Stimulated activated CD4-positive, alpha-beta T cell treated with anti-CD3 and anti-CD28 coated beads, Interleukin-2, amount 100 ng/mL, for 4 hours (primary cell): ENCODE results near the gene PLEKHM3.

Source experiments
- DNase-seq: peaks from one replicate; pipeline ENCODE4 v3.0.0-alpha.2; 2020; ENCODE audit warnings: low read depth

Gene PLEKHM3

DNA sequence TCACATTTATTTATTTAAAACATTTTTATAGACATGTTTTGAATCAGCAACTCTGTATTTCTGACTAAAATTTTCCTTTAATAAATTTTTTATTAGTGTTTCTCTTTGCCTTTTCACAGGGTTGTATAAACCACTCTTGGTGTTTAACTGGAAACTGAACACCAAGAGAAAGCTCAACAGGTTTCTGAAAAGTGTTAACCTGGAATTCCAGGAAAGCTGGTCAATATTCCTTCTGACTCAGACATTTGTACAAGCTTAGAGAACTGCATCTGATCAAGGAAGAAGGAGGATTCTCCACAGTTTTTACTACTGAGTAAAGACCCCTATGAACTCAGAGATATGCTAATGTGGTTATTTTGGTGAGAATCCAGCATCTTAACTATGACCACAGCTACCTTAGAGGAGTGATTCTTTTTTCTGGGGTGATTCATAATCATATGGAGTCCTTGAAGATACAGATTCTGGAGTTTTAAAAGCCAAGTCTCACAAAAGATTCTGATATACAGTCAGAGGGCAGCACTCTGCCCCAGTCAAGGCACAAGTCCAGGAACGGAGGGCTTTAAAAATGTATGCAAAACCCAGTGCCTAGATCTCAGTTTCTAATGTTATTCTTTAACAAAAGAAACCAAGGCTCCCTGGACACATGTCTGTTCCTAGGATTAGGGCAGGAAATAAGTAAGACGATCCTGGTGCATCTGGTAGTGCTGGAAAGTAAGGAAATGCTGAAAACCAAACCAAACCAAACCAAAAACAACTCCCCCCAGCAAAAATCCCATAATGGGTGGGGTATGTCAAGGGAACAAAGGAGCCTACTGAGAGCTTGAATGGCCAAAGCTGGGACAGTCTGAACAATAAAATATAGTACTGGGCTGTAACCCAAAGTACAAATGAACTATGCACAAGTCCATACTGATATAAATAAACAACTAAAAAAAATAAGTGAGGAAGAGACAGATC lies 170.6 kb downstream of the PLEKHM3 start:
- DNase-seq, result no peak

DNA sequence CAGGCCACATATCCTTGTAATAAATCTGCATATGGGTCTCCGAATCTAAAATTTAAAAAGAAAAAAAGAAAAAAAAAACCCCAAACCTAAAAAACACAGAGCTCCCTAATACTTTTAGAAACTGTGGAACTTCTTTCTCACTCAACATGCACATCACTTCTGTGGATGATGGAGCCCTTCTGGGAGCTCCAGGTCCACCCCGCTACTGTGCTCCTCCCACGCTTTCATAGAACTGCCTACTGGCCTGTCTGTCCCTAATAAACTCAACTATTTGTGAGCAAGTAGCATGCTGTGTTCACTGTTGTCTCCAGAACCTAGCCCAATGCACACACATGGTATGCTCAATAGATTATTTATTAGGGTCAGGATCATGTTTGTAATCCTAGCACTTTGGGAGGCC lies 172.5 kb downstream of the PLEKHM3 start:
- DNase-seq, result no peak

DNA sequence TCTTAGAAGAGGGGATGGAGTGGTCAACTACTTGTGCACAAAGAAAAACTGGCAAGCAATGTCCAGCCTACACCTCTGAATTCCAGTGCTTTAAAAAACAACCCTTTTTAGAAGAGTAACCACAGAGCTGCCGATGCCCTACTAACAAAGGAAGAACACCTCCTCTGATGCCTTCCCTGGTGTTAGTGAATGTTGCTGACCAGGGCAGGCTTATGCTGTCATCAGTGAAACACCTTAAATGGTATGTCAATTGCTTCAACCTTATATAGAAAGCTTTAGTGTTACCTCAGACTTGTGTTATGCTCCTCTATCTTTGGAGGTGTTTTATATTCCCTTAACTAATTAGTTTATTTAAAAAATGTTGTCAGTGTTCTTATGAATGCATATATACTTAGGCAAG lies 175.9 kb downstream of the PLEKHM3 start:
- DNase-seq, result no peak

DNA sequence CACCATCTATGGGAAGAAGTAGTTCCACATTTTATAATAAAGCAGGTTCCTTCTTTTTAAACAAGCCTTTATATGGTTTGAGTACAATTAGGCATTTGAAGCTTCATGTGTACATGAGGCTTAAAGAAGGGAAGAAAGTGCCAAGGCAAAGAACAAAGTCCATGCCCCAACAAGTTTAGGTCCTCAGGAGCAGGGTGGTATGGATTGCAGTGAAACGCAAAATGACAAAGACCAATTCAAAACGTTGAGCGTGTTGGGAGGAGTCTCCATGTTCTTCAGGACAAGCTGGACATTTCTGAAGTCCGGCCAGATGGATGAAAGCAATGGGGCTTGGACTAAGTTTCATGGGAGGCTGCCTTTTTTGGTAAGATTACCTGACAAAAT lies 176.8 kb downstream of the PLEKHM3 start:
- no peak for DNase-seq

DNA sequence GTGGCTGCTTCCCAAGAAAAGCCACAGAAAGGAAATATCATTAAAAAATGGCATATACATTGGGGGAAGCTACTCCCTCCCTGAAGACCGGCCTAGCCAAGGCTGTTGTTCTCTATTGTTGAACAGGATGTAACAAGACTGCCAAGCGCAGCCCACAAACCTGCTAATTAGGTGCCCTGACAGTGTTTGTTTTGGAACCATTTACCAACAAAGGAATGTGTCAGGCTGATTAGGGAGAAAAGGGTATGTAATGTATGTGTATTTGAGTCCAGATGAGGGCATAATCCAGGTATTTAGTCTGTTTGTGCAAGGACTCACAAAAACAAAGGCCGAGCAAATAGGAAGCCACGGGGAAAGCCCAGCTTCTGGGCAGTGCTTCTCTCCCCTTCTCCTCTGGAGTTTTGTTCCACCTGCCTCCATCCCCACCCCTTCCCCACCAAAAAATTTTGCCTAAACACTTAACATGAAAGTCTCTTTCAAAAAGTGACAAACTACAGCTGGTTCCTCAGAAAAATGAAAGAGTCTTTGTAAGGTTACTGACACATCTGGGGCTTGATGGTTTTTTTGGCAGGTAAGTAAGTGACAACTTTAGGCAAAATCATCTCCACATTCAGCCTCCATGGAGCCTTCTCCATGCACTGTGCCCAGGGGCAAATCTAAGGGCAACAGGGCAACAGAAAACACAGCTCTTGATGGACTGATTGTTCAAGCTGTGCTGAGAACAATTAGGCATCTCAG lies 177.4 kb downstream of the PLEKHM3 start:
- DNase-seq, result no peak

DNA sequence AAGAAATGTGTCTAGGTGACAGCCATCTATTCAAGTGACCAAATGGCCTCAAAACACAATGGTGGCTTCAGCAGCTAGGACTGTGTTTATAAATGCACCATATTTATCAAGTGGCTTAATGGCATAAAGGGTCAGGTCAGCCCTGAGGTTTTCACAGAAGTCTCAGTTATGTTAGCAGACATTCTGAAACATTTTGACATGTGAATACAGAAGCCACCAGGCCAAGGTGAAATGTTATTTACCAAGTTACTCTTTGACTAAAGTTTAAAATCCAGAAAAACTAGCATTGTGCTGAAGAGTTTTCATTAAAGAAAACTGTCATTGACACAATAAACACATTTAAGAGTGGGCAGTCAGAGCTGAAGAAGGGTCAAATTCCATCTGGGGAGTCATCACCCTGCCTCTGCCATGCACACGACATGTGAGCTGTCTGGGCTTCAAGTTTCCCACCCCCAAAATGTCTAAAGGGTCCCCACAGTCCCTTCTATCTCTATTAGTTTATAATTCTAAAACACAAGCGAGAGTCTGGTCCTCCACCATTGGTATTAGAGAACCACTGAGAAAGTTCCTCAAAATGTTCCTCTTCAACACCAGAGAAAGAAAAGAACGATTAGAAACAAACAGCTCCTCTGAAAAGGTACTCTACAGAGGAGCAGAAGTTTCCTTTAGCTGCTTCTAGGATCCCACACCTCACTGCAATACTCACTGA lies 178.1 kb downstream of the PLEKHM3 start:
- no peak for DNase-seq

DNA sequence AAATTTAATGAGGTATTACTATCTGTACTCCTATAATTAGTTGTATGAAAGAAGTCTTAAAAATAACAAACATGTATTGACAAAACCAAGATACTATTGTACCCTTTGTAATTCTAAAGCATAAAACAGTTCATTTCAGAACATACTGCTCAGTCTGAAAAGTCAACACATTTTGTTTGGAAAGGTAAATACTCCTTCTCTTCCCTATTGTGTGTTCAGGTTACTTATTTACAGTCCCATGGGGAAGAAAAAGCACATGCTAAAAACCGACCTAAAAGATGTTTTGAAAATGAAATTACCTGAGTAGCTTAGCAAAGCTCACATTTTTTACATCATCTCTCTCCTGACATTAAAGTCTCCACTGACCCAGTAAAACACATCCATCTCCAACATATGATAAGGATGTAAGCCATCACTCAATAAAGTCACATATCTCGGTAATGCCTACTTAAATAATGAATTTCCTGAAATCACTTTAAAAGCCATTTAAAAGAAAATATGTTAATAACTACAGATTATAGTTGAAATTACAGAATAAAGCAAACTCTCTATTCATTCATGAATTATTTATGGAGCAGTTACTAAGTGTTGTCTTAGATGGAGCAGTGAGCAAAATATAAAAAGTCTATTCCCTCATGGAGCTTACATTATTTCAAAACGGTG lies 180.0 kb downstream of the PLEKHM3 start:
- DNase-seq, result no peak

DNA sequence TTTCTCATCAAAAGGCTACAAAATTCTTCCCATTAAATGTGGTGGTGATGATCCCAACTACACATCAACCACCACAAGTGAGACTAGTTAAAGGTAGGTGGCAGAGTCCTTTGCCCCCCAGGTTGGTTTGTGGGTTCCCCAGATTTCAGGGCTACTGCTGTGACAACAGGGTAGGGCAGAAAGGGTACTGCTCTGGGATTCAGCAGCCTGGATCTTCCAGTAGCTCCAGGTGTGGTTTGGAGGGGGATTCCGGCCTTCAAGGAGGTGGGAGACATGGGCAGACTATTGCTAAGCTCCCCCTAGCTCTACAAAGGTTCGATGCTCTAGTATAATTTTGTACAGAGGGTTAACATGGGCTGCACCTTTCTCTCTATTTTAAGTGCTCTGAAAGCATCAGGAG lies 180.7 kb downstream of the PLEKHM3 start:
- no peak for DNase-seq

DNA sequence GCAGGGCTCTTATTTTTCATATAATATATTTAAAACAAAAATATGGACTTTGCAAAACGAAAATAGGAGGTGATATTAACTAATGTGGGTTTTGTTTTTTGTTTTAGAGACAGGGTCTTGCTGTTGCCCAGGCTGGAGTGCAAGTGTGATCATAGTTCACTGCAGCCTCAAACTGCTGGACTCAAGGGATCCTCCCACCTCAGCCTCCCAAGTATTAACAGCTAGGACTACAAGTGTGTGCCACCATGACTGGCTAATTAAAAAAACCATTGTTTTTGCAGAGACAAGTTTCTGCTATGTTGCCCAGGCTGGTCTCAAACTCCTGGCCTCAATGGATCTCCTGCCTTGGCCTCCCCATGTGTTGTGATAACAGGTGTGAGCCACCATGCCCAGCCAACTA lies 185.2 kb downstream of the PLEKHM3 start:
- DNase-seq, result no peak

DNA sequence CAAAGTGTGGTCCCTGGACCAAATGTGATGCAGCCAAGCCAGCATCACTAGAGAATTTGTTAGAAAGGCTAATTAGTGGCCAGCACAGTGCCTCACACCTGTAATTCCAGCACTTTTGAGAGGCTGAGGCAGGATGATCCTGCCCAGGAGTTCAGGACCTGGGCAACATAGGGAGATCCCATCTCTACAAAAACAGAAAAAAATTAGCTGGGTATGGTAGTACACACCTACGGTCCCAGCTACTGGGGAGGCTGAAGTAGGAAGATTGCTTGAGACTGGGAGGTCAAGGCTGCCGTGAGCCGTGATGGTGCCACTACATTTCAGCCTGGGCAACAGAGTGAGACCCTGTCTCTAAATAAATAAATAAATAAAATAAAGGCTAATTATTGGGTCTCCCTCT lies 185.8 kb downstream of the PLEKHM3 start:
- no peak for DNase-seq

DNA sequence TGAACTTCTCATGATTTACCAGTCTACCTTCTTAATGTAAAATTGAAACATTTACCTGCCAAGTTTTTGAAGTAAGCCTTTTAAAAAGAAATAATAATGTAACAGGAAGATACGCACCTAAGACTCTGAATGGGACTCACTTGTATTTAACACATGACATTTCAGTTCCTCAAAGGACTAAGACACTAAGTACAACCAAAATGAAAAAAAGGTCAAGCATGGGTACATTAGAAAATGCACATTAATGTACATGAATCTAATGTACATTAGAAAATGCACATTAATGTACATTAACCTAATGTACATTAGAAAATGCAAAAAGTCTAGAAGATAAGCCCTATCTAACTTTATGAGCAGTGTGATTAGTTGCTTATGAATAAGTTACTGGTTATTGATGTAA lies 186.3 kb downstream of the PLEKHM3 start:
- DNase-seq, result no peak

DNA sequence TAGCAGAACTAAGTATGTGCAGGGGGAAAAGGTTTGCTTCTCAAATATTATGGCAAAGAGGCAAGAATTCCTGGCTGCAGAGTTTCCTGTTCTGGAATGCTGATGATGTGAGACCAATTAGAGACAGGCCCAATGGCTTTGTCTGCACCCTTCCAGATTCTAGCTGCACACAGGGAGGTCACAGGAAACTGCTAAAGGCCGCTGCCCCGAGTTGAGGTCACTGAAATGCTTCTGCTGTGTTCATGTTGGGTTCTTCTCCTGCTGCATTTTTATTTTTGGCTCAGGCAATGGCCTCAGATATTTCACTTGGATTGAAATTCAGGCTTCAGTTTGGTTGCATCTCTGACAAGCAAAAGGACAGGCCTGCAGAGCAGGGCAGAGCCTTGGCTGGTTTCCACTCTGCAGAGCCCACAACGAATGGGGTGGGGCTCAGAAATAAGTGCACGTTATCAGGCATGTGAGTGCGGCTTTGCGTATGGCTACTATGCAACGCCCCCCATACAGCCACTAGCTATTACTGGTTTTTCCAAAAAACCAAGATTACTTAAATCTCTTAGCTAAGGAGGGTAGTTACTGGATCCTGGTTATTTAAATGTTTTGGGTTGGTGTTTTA lies 188.7 kb downstream of the PLEKHM3 start:
- no peak for DNase-seq

DNA sequence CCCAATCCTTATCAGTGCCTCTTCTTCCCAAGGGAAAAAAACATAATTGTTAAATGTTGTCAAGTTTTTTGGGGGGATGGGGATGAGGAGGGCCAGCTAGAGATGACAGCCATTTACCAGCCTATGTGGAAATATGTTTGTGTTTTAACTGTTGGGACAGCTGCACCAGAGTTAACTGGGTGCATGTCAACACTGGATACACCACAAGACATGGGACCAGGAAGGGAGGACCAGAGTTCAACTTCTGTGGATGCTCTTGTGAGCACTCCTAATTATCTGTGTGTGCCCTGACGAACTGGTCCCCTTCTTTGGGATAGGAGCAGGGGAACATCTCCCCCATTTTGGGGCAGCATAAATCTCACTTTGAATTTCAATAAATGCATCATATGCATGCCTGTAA lies 189.5 kb downstream of the PLEKHM3 start:
- DNase-seq, result no peak

DNA sequence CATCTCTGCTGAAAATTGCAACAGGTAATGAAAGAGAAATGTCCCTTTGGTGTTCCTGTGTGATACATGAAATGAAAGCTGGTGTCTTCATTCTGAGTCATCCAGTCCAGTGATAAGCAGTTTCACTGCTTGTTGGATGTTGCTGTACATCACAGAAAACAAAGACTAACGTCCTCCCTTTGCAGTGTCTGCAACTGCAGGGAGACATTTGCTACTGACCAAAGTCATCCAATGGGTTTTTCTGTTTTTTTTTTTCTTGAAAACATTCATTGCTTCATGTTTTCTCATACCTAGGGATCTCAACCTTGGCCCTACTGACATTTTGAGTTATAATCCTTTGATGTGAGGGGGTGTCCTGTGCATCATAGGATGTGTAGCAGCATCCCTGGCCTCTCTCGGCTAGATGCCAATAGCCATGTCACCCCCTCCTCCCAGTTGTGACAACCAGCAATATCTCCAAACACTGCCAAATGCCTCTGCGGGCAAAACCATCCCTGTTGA lies 192.0 kb downstream of the PLEKHM3 start:
- no peak for DNase-seq

DNA sequence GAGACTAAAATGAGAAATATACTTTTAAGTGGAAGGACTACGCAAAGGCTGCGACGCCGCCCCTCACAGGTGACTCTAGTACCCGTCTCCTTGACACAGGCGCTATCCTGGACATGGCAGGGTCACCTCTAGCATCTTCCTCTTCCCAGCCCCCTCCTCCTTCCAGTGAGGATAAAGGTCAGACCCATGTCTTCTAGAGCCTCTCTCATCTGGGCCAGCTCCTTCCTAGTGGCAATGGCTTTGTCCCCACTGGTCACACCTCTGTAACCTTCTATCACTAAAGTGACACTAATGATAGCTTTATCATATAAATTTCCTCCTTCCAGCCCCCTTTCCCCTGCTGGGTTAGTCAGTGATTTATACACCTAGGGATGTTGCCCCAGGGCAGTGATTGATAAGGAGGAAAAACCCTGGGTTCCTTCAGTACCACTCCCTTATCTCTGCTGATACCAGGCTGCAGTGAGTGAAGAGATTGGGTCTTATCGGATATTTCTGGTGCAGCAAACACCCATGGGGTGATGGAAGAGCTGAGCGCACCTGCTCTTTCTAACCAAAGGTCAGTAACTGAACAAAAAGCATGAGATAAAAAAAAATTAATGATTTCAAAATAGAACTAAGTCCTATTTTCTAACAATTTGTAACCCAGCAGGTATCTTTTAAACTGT lies 193.6 kb downstream of the PLEKHM3 start:
- no peak for DNase-seq

DNA sequence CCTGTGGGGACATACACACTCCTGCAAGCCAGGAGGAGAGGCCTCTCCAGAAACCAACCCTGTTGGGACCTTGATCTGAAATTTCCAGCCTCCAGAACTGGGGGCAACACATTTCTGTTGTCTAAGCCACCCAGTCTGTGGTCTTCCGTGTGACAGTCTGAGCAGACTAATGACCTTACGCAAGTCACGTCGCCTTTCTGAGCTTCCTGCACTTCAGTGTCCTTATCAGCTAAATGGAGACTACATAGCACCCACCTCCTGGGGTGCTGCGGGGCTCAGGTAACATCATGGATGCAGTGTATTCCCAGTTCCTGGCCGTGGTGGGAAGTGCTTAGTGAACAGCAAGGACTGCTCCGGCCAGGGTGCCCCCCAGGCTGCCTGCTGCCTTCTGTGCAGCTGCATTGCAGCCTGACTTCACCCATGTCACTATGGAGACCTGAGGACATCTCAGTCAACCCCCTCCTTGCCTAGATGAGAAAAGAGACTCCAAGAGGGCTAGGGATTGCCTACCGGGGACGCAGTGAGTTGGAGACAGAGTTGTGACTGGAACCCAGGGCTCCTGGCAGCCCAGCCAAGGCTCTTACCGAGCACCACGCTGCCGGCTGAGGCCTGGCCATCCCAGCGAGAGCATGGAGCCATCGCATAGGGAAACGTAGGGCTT lies 194.4 kb downstream of the PLEKHM3 start:
- DNase-seq, result no peak

DNA sequence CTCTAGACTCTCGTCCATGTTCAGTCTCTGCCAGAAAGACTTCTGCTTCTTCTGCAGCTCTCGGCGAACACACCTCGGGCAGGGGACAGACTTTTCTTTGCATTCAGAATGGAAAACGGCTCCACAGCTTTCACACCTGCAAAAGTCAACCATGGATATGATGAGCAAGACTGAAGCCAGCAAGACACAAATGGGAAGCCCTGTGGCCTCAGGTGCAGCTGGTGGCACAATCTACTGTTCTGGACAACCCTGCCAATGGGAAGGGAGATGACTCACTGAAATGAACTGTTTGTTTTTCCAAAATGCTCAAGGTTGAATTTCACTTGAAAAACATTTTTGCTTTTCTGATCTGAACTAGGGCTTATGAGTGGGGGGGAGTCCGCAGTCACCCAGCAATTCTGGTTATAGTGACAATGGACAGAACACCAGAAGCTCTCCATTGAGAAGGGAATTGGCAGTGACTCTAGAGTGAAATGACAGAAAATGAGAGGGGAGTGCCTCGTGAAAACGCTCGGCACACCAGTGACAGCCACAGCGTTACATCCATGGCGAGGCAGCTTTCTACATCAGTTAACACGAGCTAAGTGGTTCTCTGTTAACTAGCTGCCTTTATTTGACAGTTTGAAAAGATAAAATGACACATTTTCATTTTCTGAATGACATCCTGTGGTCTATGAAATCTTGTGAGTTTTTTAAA lies 196.8 kb downstream of the PLEKHM3 start:
- no peak for DNase-seq

DNA sequence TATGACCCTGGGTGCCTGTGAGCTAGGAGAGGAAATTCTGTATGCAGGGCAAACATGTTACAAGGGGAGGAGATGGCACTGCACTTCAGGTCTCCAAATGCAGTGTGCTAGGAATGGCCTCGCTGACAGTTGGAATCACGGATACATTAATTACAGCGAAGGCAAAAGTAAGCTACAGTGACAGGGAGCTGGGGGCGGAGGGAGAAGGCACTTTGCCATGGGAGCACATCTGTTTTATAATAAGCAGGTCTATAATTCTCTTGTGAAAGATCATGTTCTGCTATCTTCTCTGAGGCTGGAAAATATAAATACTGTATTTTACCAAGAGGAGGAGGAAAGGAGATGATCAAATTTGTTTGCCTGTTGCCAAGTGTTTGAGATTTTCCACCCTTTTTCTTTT lies 199.3 kb downstream of the PLEKHM3 start:
- no peak for DNase-seq

DNA sequence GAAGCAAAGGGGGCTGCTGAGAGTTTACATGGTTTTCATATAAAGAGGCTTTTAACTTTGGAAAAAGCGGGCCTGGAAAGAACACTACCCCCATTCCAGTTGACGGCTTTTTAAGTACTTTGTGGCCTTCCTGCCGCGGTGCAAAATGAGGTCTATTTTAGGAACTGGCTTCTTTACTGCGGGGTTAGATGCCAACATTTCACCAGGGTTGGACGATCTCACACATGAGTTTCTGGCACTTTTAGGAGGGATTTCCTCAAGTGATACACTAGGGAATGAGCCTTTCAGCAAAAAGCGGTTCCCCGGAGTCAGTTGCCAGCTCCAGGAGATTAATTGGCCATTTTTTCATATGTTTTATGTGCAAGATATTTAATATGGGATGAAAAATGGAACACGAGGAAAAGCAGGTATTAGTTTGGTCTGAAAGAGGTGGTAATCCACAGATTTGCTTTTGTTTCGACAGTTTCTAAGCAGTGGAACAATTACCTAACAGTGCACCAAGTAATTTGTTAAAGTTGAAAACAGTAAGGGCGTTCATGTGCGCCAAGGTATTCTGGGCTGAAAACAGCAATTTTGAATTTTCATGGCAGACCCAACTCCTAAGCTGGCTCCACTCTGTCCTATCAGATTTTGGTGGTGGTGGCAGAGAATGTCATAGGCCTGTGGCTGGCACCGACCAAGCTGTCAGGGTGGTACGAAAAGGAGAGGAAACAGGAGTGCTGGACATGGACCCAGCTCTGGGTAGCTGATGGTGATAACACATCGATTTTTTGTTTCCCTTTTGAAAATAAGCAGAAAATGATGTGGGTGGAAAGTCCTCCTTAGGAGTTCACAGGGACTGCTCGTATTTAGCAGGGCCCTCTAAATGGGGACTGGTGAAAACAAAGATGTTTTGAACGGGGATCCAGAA lies 200.0 kb downstream of the PLEKHM3 start:
- DNase-seq, result no peak
